Thoracic aorta (tissue), 2 donors: ENCODE results near the gene THAP6. TPM values are rescaled to one million over a fixed set of nuclear protein-coding genes. Genes with fewer than 3 reads are reported as not detected.

Experiments used
- ATAC-seq: fragments of 150-250 bp; one replicate; pipeline ENCODE4 v1.8.0; 2017; ENCODE audit warnings: low read depth; ENCODE audit not compliant: insufficient number of reproducible peaks, low FRiP score
- DNase-seq: peaks from one replicate; pipeline ENCODE4 v3.0.0-alpha.2; 2020; ENCODE audit warnings: low spot score
- H3K27ac ChIP-seq, 2 donors: fragments of 200-600 bp; sonication (generic); 1 replicate in 1 of 2; 2 replicates in 1 of 2; pipeline ENCODE4 v1.5.1; 2016; ENCODE audit warnings: mild to moderate bottlenecking in 2 of 2, moderate library complexity in 2 of 2
- H3K27me3 ChIP-seq: fragments of 200-600 bp; sonication (generic); replicated peaks from 2 replicates; pipeline ENCODE4 v1.6.0; 2016; ENCODE audit warnings: mild to moderate bottlenecking; ENCODE audit not compliant: insufficient read depth
- H3K36me3 ChIP-seq: fragments of 200-600 bp; sonication (generic); one replicate; pipeline ENCODE4 v1.5.1; 2016
- H3K4me1 ChIP-seq, 2 donors: fragments of 200-600 bp; sonication (generic); 1 replicate in 1 of 2; 2 replicates in 1 of 2; pipeline versions ENCODE4 v1.5.1 to v1.6.0; 2016; ENCODE audit warnings: low read depth in 2 of 2, mild to moderate bottlenecking in 1 of 2; ENCODE audit not compliant: control insufficient read depth in 1 of 2
- H3K4me3 ChIP-seq: fragments of 200-600 bp; sonication (generic); 2 replicates; pipeline ENCODE4 v1.5.1; 2016; ENCODE audit warnings: mild to moderate bottlenecking
- H3K9me3 ChIP-seq: fragments of 200-600 bp; sonication (generic); 2 replicates; pipeline ENCODE4 v1.5.1; 2016
- total RNA-seq, 2 donors: library from RNA; depleted of rRNA; stranded (reverse); fragments of >200 nt; gene quantifications; one replicate each; pipeline versions ENCODE4 v1.1.0 to v1.2.3, GENCODE V29; 2016
- TF ChIP-seq, protein P1 (sequence below): fragments of 200-600 bp; sonication (generic); IDR thresholded peaks from one replicate; pipeline ENCODE4 v1.5.1; 2019; ENCODE audit warnings: antibody characterized with exemption

THAP6 gene
- total RNA-seq, 2 donors from 2014 or later = 13.4 to 37.0 TPM

DNA sequence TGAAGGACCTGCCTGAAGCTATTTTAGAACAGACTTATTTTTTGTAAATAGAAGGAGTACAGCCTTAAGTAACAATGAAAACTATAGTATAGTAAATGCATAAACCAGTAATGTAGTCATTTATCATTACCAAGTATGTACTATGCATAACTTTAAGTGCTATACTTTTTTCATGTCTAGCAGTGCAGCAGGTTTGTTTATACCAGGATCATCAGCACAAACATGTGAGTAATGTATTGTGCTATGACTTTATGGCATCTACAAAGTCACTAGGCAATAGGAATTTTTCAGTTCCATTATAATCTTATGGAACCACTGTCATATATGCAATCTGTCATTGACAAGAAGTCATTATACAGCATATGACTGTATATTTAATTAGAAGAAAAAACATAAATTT, 38.2 kb downstream of the THAP6 start:
- H3K4me3 ChIP-seq = no peak overlapping the region
- no peaks in the 10 kb centered on the region for H3K36me3 ChIP-seq
- ATAC-seq (no peak), DNase-seq (no peak)
- no peak overlapping the region for H3K27ac ChIP-seq
- TF ChIP-seq, protein P1, sequence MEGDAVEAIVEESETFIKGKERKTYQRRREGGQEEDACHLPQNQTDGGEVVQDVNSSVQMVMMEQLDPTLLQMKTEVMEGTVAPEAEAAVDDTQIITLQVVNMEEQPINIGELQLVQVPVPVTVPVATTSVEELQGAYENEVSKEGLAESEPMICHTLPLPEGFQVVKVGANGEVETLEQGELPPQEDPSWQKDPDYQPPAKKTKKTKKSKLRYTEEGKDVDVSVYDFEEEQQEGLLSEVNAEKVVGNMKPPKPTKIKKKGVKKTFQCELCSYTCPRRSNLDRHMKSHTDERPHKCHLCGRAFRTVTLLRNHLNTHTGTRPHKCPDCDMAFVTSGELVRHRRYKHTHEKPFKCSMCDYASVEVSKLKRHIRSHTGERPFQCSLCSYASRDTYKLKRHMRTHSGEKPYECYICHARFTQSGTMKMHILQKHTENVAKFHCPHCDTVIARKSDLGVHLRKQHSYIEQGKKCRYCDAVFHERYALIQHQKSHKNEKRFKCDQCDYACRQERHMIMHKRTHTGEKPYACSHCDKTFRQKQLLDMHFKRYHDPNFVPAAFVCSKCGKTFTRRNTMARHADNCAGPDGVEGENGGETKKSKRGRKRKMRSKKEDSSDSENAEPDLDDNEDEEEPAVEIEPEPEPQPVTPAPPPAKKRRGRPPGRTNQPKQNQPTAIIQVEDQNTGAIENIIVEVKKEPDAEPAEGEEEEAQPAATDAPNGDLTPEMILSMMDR = no peak
- no peaks in the 10 kb centered on the region for H3K4me1 ChIP-seq
- no peaks in the 10 kb centered on the region for H3K27me3 ChIP-seq
- no peaks in the 10 kb centered on the region for H3K9me3 ChIP-seq

DNA sequence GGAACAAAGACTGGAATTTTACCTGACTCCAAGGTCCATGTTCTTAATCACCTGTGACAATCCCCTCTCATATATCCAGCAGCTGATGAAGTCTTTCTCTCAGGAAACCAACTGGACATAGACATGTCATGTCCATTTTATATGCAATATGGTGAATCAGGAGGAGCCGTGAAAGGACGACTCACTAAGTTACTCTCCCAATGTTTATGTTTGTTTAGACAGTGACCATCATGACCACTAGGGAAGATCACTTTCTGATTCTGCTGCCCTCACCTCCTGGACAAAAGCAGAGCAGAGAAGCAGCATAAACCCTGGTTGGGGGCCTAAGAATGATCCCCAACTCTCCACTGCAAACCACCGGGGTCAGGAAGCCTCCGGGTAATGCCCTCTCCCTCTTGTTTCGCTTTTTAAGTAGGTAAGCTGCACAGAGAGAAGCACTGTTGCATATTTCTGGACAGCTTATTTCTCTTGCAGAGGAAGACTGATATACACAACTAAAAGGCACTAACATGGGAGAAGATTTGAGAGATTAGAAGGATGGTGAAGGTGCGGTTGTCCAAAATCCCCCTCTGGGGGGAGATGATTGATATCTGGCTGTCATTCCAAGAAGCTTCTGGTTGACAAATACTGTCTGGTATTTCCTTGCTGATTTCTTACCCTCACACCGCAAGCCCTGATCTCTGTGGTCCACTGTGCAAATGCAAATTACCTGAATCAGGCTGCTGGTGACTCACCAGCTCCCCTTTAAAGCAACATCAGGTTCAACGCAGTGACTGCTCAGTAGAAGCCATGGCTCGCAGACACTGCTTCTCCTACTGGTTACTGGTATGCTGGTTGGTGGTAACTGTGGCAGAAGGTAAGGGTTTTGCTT, 41.3 kb downstream of the THAP6 start, which contains the start of gene ODAPH:
TSS of gene ODAPH (plus strand) at position 773 of the 871 bp plus-strand sequence. CDS start at position 790, 17 bp downstream.
- Histone ChIP-seq H3K36me3 (no peaks in the 10 kb centered on the region), H3K4me1 (no peaks in the 10 kb centered on the region), H3K4me3 (no peak within 1 kb of the TSS), H3K27me3 (no peaks in the 10 kb centered on the region), H3K27ac (no peak within 1 kb of the TSS), H3K9me3 (no peaks in the 10 kb centered on the region)
- ATAC-seq = no peak
- DNase-seq = no peak
- TF ChIP-seq, protein P1 = no peak

DNA sequence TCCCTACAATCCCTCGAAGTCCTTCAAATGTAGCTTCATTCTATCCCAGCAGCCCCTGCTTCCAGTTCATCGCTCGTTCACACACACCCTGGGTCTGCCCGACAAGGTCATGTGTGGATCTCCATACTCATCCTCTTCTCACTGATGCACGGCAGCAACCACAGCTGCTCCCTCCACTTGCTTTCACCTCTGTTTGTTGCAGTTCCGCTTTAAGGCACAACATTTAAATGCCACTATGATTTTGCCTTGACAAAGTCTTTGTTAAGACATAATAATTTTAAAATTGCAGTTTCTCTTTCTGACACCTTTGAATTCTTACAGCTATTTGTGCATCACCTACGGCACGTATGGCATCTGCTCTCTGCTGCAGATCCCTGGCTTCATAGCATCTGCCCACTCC, 43.4 kb downstream of the THAP6 start:
- no peak for DNase-seq
- TF ChIP-seq, protein P1 = no peak
- H3K4me1 ChIP-seq = no peaks in the 10 kb centered on the region
- H3K9me3 ChIP-seq = no peaks in the 10 kb centered on the region
- no peak overlapping the region for H3K27ac ChIP-seq
- no peaks in the 10 kb centered on the region for H3K27me3 ChIP-seq
- no peak for ATAC-seq
- no peaks in the 10 kb centered on the region for H3K36me3 ChIP-seq
- no peak overlapping the region for H3K4me3 ChIP-seq

DNA sequence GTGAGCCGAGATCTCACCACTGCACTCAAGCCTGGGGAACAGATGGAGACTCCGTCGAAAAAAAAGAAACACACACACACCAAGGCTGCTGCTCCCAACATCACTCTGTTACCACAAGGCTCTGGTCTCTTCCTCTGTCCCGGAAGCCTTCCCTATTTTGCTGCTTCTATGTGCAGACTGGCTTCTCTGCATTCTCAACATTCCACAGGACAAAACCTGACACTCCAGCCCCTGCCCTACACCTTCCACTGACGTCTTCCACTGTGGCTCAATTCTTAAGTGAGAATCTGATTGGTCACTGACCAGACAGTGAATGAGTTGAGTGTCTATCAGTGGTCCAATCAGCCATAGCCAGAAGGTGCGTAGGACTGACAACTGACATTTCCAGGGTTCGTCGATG, 47.5 kb downstream of the THAP6 start:
- DNase-seq (no peak), ATAC-seq (no peak)
- Histone ChIP-seq H3K27me3 (no peaks in the 10 kb centered on the region), H3K4me3 (no peak overlapping the region), H3K27ac (no peak overlapping the region), H3K36me3 (no peaks in the 10 kb centered on the region), H3K9me3 (no peaks in the 10 kb centered on the region), H3K4me1 (no peaks in the 10 kb centered on the region)
- TF ChIP-seq, protein P1 = no peak

DNA sequence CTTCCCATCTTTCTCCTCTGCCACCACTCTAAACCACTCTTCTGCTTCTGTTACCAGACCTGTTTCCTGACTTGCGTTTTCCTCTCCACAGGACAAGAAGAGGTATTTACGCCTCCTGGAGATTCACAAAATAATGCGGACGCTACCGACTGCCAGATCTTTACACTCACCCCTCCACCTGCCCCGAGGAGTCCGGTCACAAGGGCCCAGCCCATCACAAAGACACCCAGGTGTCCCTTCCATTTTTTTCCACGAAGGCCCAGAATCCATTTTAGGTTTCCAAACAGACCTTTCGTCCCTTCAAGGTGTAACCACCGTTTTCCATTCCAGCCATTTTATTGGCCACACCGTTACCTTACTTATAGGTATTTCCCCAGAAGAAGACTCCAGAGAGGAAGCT, 49.8 kb downstream of the THAP6 start:
- DNase-seq = no peak
- Histone ChIP-seq H3K27me3 (no peaks in the 10 kb centered on the region), H3K27ac (no peak overlapping the region), H3K9me3 (no peaks in the 10 kb centered on the region), H3K4me1 (no peaks in the 10 kb centered on the region), H3K36me3 (no peaks in the 10 kb centered on the region), H3K4me3 (no peak overlapping the region)
- TF ChIP-seq, protein P1 = no peak
- no peak for ATAC-seq
